HL-60 (cell line): ENCODE results near the gene C19orf44.

Experiments
- POLR2AphosphoS5 ChIP-seq: IDR thresholded peaks from 2 replicates; pipeline ENCODE4 v1.6.1; 2012; ENCODE audit warnings: low read depth
- SPI1 ChIP-seq: IDR thresholded peaks from 2 replicates; pipeline ENCODE4 v1.6.1; 2012; ENCODE audit warnings: low read depth, mild to moderate bottlenecking, borderline replicate concordance
- TF ChIP-seq, protein P1 (sequence below): IDR thresholded peaks from one replicate; pipeline ENCODE4 v1.5.1; 2011; ENCODE audit warnings: low read length, control low read depth, inconsistent platforms; ENCODE audit not compliant: insufficient read depth
- TF ChIP-seq, protein P2 (sequence below): IDR thresholded peaks from 2 replicates; pipeline ENCODE4 v1.6.1; 2012; ENCODE audit warnings: low read depth; ENCODE audit not compliant: insufficient replicate concordance

DNA sequence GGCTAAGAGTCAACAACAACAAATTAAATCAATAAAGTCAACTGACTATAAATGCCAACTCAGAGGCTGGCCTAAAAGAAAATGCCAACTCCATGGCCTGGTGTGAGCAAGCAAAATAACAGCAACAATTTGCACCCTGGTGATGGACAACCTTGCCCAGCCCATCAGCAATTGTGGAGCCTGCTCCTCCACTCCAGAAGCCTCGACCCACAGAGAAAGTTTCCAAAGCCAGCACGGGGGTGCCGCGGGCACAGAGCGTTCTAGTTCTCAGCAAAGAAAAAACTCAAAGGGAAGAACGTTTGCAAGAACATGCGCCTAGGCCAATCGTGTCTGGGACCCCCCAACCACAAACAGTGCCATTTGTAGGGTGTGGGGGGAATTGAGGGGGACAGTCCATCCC lies 35.7 kb upstream of the C19orf44 start:
- TF ChIP-seq, protein P1, sequence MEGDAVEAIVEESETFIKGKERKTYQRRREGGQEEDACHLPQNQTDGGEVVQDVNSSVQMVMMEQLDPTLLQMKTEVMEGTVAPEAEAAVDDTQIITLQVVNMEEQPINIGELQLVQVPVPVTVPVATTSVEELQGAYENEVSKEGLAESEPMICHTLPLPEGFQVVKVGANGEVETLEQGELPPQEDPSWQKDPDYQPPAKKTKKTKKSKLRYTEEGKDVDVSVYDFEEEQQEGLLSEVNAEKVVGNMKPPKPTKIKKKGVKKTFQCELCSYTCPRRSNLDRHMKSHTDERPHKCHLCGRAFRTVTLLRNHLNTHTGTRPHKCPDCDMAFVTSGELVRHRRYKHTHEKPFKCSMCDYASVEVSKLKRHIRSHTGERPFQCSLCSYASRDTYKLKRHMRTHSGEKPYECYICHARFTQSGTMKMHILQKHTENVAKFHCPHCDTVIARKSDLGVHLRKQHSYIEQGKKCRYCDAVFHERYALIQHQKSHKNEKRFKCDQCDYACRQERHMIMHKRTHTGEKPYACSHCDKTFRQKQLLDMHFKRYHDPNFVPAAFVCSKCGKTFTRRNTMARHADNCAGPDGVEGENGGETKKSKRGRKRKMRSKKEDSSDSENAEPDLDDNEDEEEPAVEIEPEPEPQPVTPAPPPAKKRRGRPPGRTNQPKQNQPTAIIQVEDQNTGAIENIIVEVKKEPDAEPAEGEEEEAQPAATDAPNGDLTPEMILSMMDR: no peak
- TF ChIP-seq POLR2AphosphoS5 (no peak), SPI1 (no peak)
- TF ChIP-seq, protein P2, sequence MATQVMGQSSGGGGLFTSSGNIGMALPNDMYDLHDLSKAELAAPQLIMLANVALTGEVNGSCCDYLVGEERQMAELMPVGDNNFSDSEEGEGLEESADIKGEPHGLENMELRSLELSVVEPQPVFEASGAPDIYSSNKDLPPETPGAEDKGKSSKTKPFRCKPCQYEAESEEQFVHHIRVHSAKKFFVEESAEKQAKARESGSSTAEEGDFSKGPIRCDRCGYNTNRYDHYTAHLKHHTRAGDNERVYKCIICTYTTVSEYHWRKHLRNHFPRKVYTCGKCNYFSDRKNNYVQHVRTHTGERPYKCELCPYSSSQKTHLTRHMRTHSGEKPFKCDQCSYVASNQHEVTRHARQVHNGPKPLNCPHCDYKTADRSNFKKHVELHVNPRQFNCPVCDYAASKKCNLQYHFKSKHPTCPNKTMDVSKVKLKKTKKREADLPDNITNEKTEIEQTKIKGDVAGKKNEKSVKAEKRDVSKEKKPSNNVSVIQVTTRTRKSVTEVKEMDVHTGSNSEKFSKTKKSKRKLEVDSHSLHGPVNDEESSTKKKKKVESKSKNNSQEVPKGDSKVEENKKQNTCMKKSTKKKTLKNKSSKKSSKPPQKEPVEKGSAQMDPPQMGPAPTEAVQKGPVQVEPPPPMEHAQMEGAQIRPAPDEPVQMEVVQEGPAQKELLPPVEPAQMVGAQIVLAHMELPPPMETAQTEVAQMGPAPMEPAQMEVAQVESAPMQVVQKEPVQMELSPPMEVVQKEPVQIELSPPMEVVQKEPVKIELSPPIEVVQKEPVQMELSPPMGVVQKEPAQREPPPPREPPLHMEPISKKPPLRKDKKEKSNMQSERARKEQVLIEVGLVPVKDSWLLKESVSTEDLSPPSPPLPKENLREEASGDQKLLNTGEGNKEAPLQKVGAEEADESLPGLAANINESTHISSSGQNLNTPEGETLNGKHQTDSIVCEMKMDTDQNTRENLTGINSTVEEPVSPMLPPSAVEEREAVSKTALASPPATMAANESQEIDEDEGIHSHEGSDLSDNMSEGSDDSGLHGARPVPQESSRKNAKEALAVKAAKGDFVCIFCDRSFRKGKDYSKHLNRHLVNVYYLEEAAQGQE: no peak
